Testis (tissue), 2 donors: ENCODE data around the gene ACSS2.

Experiments used
- POLR2A ChIP-seq: fragments of 450-650 bp; IDR thresholded peaks from one replicate; pipeline ENCODE4 v1.6.1; 2017; ENCODE audit warnings: antibody characterized with exemption, mild to moderate bottlenecking, moderate library complexity
- TF ChIP-seq, protein P1 (sequence below), 3 experiments: fragments of 450-650 bp in 2 of 3; fragments of 200-600 bp in 1 of 3; sonication (generic) in 1 of 3; IDR thresholded peaks; one replicate each; pipeline ENCODE4 v1.5.1; 2016 to 2019; ENCODE audit warnings: antibody characterized with exemption in 3 of 3, mild to moderate bottlenecking in 2 of 3, moderate library complexity in 1 of 3

DNA sequence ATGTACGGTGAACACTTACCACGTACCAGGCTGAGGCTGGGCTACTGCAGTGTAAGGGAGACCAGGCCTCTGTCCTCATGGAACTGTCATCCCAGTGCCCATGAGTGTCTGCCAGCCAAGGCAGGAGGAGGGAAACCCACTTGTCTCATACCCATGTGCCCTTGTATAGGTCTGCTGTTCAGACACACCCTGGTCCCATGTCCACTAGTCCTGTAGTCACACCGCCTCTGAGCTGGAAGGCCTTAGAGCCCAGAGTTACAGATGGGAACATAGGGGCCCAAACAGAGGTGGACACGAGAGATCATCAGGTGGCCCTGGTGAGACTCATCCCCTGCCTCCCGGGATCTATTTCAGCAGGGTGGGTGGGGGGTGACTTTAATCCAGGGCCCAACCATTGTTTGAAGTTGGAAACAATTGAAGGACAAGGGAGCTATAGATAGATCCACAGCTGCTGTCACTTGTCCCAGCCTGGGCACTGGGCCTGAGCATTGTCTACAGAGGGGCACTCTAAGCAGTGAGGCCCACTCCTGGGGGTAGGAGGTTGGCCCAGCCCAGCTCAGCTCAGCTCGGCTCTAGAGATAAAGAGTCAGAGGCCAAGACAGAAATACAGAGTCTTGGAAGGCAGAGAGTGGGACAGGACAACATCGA, 93.9 kb downstream of the ACSS2 start:
- TF ChIP-seq, protein P1, sequence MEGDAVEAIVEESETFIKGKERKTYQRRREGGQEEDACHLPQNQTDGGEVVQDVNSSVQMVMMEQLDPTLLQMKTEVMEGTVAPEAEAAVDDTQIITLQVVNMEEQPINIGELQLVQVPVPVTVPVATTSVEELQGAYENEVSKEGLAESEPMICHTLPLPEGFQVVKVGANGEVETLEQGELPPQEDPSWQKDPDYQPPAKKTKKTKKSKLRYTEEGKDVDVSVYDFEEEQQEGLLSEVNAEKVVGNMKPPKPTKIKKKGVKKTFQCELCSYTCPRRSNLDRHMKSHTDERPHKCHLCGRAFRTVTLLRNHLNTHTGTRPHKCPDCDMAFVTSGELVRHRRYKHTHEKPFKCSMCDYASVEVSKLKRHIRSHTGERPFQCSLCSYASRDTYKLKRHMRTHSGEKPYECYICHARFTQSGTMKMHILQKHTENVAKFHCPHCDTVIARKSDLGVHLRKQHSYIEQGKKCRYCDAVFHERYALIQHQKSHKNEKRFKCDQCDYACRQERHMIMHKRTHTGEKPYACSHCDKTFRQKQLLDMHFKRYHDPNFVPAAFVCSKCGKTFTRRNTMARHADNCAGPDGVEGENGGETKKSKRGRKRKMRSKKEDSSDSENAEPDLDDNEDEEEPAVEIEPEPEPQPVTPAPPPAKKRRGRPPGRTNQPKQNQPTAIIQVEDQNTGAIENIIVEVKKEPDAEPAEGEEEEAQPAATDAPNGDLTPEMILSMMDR (IDR thresholded peaks at IDR 0.05), result no peak
- no peak for TF ChIP-seq POLR2A
